H1 (cell line): ENCODE measurements around the gene ATE1.

ENCODE experiments used
- EP300 ChIP-seq, 2 experiments: IDR thresholded peaks; 1 replicate in 1 of 2; 2 replicates in 1 of 2; pipeline ENCODE4 v1.6.1; 2011 to 2012; ENCODE audit warnings: low read depth in 2 of 2, low read length in 2 of 2, mild to moderate bottlenecking in 2 of 2, borderline replicate concordance in 1 of 2, inconsistent platforms in 1 of 2, moderate library complexity in 1 of 2
- MAFK ChIP-seq: IDR thresholded peaks from 2 replicates; pipeline ENCODE4 v1.6.1; 2012; ENCODE audit warnings: low read depth, mild to moderate bottlenecking, improper control_type of control experiment, low read length
- TBP ChIP-seq: IDR thresholded peaks from 2 replicates; pipeline ENCODE4 v1.6.1; 2011; ENCODE audit warnings: low read depth, low read length, improper control_type of control experiment
- ZNF274 ChIP-seq: IDR thresholded peaks from 2 replicates; pipeline ENCODE4 v1.7.0; 2012; ENCODE audit warnings: low read length, borderline replicate concordance; ENCODE audit errors: extremely low read depth
- TF ChIP-seq, protein P1 (sequence below), 3 experiments: IDR thresholded peaks; 1 replicate in 2 of 3; 2 replicates in 1 of 3; pipeline versions ENCODE4 v1.5.1 to v1.6.1; 2011; ENCODE audit warnings: low read length in 3 of 3, mild to moderate bottlenecking in 3 of 3, inconsistent platforms in 2 of 3, low read depth in 1 of 3, moderate library complexity in 1 of 3; ENCODE audit not compliant: insufficient read depth in 1 of 3; ENCODE audit errors: control extremely low read depth in 1 of 3

DNA sequence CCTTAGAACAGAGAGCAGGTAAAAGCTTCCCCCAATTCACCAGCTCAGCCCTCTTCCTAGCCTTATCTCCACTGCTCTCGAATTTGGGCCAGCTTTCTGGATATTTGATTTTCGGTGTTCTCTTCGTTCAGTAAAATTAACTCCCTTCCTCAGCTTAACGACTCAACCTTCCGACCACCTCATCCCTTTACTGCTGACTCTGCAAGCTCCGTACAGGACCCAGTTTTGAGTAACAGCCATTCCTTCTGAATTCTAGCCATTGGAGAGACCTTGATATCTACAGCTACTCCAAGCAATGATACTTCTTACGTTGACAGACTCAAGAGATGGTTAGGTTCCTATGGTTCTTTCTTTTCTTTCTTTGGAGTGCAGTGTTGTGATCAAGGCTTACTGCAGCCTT is 65.8 kb downstream of the ATE1 start:
- TF ChIP-seq ZNF274 (no peak), TBP (no peak), EP300 (IDR thresholded peaks at IDR 0.05; ENCODE audit: borderline replicate concordance in 1 of 2, low read depth in 2 of 2, low read length in 2 of 2) (no peak), MAFK (no peak)
- TF ChIP-seq, protein P1, sequence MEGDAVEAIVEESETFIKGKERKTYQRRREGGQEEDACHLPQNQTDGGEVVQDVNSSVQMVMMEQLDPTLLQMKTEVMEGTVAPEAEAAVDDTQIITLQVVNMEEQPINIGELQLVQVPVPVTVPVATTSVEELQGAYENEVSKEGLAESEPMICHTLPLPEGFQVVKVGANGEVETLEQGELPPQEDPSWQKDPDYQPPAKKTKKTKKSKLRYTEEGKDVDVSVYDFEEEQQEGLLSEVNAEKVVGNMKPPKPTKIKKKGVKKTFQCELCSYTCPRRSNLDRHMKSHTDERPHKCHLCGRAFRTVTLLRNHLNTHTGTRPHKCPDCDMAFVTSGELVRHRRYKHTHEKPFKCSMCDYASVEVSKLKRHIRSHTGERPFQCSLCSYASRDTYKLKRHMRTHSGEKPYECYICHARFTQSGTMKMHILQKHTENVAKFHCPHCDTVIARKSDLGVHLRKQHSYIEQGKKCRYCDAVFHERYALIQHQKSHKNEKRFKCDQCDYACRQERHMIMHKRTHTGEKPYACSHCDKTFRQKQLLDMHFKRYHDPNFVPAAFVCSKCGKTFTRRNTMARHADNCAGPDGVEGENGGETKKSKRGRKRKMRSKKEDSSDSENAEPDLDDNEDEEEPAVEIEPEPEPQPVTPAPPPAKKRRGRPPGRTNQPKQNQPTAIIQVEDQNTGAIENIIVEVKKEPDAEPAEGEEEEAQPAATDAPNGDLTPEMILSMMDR (IDR thresholded peaks at IDR 0.05; ENCODE audit: control extremely low read depth in 1 of 3, insufficient read depth in 1 of 3, low read depth in 1 of 3, low read length in 3 of 3), result no peak
